ENCODE data around the gene LPP.

The LPP gene

GRCh38 chr3:188446766-188447165, 292.8 kb downstream of the LPP start:
- no peak for FAIRE-seq

GRCh38 chr3:188448813-188449212, 294.9 kb downstream of the LPP start:
- no peak for FAIRE-seq

- no peak for FAIRE-seq
Measured at GRCh38 chr3:188449421-188449820, 295.5 kb downstream of the LPP start.

- no peak for FAIRE-seq
Measured at GRCh38 chr3:188452158-188452772, 298.3 kb downstream of the LPP start.

GRCh38 chr3:188453431-188454384, 299.8 kb downstream of the LPP start:
- FAIRE-seq: no peak

- no peak for FAIRE-seq
Measured at GRCh38 chr3:188455748-188456147, 301.8 kb downstream of the LPP start.

GRCh38 chr3:188458756-188459155, 304.8 kb downstream of the LPP start:
- FAIRE-seq: no peak

- FAIRE-seq: no peak
Measured at GRCh38 chr3:188465311-188465710, 311.4 kb downstream of the LPP start.

- FAIRE-seq: no peak
Measured at GRCh38 chr3:188468196-188468595, 314.2 kb downstream of the LPP start.

- no peak for FAIRE-seq
Measured at GRCh38 chr3:188468662-188469061, 314.7 kb downstream of the LPP start.

- no peak for FAIRE-seq
Measured at GRCh38 chr3:188469228-188469885, 315.4 kb downstream of the LPP start.

GRCh38 chr3:188470508-188471130, 316.7 kb downstream of the LPP start:
- no peak for FAIRE-seq

- FAIRE-seq: no peak
Measured at GRCh38 chr3:188471723-188472122, 317.8 kb downstream of the LPP start.

GRCh38 chr3:188472336-188472735, 318.4 kb downstream of the LPP start:
- no peak for FAIRE-seq

- FAIRE-seq: no peak
Measured at GRCh38 chr3:188473045-188473444, 319.1 kb downstream of the LPP start.

- no peak for FAIRE-seq
Measured at GRCh38 chr3:188473591-188474288, 319.8 kb downstream of the LPP start.

GRCh38 chr3:188476935-188477334, 323.0 kb downstream of the LPP start:
- FAIRE-seq: no peak

GRCh38 chr3:188480011-188480410, 326.1 kb downstream of the LPP start:
- no peak for FAIRE-seq

- FAIRE-seq: no peak
Measured at GRCh38 chr3:188482929-188483328, 329.0 kb downstream of the LPP start.

GRCh38 chr3:188486126-188486525, 332.2 kb downstream of the LPP start:
- FAIRE-seq: no peak

GRCh38 chr3:188486952-188487351, 333.0 kb downstream of the LPP start:
- no peak for FAIRE-seq

GRCh38 chr3:188487652-188488051, 333.7 kb downstream of the LPP start:
- no peak for FAIRE-seq

GRCh38 chr3:188488801-188489200, 334.8 kb downstream of the LPP start:
- FAIRE-seq: no peak
